ENCODE results near the gene DOLPP1.

The DOLPP1 gene

DNA sequence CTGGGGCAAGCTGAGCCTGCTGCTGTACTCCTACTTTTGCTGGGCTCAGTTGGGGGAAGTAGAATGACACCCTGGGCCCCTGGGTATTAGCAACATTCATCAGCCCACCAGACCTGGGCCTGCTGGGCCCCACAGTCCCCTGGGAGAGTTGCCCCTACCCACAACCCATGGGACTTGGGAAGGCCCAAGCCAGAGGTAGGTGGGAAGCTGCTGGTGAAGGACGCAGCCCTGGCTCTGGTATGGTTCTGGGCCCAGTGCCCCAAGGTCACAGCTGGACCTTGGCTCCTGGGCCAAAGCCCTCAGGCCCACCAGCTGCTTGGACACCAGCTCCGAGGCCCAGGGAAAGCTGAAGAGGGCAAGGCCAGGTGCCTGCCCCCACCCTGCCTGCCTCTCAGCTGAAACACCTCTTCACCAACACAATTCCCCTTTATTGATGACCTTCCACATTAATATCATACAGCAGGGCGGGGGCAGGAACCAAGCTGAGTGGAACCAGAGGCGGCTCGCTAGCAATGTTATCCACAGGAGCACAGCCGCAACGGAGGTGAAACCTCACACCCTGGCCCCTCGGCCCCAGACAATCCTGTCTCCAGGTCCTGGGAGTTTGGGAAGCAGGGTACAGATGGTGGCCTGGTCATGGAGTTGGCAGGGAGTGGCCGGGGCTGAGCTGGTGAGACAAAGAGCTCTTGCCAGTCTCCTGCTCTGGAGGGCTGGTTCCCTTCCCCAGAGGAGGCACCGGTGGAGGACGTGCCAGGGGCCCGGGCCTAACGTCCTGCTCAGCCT is 13.7 kb downstream of the DOLPP1 start:
- DNase-seq, result no peak
- TF ChIP-seq POLR2A (IDR thresholded peaks at IDR 0.05; ENCODE audit: low read length) (no peak), GATA1 (IDR thresholded peaks at IDR 0.05; ENCODE audit: low read depth, low read length) (no peak)

DNA sequence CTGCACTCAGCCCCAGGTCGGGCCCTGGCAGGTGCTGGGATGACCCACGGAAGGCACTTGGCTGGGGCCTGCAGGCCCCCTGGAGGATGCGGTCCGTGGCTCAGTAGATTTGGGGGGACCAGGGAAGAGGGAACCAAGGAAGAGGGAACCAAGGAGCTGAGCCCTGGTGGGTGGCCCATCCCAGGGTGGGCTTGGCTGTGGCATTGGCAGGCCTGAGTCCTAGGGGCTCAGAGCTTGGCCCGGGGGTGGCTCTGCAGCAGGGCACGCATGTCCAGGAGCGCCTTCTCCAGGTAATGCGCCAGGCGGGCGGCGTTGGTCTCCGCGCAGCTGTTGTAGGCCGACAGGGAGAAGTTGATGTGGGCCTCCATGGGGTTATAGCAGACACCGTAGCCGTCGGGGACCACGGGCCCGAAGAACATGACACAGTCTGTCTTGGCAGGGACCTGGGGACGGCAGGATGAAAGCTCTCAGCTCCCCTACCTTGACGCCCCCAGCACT is 14.3 kb downstream of the DOLPP1 start:
- DNase-seq, result no peak
- no peak for TF ChIP-seq GATA1 (IDR thresholded peaks at IDR 0.05; ENCODE audit: low read depth, low read length)
- no peak for TF ChIP-seq POLR2A (IDR thresholded peaks at IDR 0.05; ENCODE audit: low read length)

DNA sequence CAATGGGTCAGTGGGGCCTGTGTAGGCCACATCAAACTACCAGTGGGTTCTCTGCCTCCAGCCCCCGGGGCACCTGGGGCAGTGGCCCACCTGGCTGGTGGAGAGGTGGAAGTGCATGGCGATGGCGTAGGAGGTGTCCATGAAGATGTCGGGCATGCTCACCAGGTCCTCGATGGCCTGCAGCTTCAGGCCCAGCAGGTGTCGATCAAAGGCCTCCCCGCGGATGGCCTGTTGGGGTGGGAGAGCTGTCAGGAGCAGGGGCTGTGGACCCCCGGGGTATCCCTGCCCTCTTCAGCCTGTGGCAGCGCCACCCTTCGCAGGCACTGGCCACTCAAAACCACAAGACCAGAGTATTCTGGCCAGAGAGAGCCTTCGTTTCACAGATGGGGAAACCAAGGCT is 15.0 kb downstream of the DOLPP1 start:
- DNase-seq, result no peak
- TF ChIP-seq GATA1 (IDR thresholded peaks at IDR 0.05; ENCODE audit: low read depth, low read length) (no peak), POLR2A (IDR thresholded peaks at IDR 0.05; ENCODE audit: low read length) (no peak)

DNA sequence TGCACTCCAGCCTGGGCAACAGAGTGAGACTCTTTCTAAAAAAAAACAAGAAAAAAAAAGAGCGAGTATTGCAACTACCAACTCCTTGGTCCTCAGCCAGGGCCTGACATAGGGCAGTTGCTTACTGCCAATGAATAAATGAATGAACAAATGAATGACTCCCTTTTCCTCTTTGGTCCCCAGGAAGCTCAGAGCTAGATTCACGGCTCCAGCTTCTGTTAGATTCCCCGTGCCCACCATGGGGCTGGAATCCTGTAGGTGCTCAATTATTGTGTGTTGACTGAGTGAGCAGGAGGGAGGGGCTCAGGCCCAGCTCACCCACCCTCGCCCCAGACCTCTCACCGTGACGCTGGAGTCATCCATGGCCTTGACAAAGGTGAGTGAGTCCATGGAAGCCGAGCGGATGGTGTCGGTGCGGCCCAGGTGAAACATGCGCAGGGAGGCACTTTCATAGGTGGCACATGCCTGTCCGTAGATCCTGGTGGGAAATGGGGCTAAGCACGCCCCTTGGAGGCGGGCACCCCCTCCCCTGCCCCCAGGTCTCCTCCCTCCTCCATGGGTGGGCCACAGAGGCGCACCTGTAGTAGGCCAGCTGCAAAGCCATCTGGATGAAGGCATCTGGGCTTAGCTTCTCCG is 16.9 kb downstream of the DOLPP1 start:
- TF ChIP-seq GATA1 (IDR thresholded peaks at IDR 0.05; ENCODE audit: low read depth, low read length) (no peak), POLR2A (IDR thresholded peaks at IDR 0.05; ENCODE audit: low read length) (no peak)
- no peak for DNase-seq

DNA sequence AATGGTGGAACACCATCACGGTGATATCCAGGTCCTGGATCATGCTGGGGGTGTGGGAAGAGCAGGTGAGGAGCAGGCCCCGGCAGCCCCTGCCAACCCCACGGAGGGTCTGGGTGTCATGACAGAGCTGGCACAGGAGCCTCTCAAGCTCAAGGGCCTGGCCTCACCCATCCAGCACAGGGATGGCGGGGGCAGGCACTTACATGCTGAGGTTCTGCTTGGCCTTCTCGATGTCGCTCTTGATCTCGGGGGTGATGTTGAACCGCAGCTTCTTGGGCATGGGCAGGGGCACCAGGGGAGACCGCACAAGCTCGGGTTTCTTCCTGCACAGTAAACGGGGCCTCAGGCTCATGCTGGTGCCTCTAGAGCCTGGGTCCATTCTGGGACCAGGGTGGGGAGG is 17.4 kb downstream of the DOLPP1 start:
- TF ChIP-seq GATA1 (IDR thresholded peaks at IDR 0.05; ENCODE audit: low read depth, low read length), result no peak
- TF ChIP-seq POLR2A (IDR thresholded peaks at IDR 0.05; ENCODE audit: low read length), result no peak

DNA sequence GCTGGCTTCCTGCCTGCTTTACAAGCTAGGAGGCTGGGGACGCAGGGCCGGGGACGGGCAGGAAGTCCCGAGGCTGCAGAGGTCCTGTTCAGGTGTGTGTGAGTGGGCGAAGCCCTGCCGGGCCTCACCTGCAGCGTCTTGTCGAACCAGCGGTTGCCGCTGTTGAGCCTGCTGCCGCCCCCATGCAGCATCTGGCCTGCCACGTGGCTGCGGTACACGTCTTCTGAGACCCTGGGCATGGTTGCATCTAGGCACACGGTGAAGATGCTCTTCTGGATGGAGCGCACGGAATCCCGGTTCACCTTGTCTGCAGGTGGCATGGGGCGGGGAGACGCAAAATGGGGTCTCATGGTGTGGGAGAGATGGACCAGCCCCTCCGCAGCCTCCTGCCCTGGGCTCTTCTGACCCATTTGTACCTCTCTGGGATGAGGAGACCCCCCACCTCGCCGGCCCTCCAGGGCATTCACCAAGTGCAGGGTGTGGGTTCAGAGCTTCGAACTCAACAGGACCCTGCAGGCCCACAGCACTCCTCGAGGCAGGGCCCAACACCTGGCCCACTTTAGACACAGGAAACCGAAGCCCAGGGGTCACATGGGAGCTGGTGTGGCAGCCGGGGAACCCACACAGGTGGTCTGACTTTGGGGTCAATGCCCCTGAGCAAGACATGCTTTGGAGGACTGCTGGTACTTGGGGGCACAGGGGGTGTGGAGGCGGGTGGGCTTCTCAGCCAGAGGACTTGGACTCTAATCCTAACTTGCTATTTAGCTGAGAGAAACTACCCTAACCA is 19.7 kb downstream of the DOLPP1 start:
- no peak for TF ChIP-seq GATA1 (IDR thresholded peaks at IDR 0.05; ENCODE audit: low read depth, low read length)
- TF ChIP-seq POLR2A (IDR thresholded peaks at IDR 0.05; ENCODE audit: low read length), result peak; percentile 16
- no peak for DNase-seq

More for the DNA sequence above, 17.4 kb downstream of the DOLPP1 start:
- no peak for DNase-seq

DNA sequence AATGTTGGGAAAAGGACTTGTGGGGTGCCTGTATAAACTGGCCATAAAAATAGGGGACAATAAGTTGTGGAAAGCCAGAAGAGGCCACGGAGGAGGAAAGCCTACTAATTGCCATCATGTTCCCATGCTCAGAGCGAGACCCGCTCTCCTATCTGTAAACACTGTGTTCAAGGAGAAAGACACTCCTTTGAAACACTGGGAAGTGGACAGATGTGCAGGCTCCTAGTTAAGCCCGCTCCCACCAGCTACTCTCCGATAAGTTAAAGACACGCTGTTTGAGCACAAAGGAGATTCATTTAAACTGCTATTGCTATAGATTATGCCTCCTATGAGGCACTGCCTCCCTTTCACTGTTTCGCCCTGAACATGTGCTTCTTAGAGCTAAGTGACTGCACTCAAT is 20.4 kb downstream of the DOLPP1 start:
- TF ChIP-seq GATA1 (IDR thresholded peaks at IDR 0.05; ENCODE audit: low read depth, low read length) (no peak), POLR2A (IDR thresholded peaks at IDR 0.05; ENCODE audit: low read length) (no peak)
- DNase-seq, result no peak

DNA sequence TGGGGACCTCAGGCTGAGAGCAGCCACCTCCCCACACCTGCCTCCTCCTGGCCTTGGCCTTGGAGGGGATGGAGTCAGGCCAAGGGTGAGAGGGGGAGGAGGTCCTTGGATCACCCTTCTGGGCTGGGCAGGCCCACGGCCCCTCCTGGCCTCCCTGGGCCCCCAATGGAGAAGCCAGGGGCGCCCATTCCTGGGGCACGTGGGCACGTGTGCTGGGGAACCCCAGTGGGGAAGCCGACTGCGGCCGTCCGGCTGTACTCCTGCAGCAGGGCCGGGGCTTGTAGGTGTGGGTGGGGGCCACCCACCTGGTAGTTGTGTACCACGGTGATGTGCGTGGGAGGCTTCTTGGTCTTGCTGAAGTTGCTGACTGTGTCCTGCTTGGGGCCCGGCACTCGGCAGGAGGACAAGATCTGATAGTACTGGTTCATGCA is 21.2 kb downstream of the DOLPP1 start:
- TF ChIP-seq POLR2A (IDR thresholded peaks at IDR 0.05; ENCODE audit: low read length), result no peak
- no peak for TF ChIP-seq GATA1 (IDR thresholded peaks at IDR 0.05; ENCODE audit: low read depth, low read length)
- no peak for DNase-seq

DNA sequence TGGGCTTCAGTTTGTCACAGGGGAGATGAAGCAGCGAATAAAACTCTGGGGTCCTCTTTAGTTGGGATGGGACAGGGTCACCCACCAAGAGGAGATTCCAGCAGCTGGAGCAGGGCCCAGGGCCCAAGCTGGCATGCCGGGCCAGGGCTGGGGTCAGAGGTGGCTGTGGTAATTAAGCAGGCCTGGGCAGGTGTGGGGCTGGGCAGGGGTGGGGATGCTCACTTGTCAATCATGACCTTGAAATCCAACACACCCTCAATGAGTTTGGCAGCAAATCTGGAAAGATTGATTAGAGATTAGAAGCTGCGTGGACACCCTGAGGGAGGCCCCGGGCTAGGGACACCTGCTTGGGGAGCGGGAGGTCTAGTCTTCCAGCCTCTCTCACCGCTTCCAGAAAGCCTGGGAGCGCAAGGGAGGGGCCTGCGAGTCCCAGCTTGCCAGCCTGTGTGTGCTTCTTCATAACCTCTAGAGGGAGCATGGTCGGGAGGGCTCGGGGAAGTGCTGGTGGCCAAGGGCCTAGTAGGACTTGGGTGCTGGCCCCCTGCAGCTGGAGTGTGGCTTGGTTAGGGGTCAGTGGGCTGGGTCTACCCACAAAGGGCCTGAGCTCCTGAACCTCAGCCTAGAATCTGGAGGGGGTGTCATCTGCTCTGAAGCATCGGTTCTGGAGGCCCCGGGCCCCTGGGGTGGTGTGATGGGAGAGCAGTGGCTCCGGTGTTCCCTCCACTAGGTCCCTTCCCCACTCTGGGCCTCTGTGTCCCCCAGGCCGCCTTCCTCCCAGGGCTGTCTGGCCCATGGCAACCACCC is 22.1 kb downstream of the DOLPP1 start:
- TF ChIP-seq GATA1 (IDR thresholded peaks at IDR 0.05; ENCODE audit: low read depth, low read length), result no peak
- no peak for TF ChIP-seq POLR2A (IDR thresholded peaks at IDR 0.05; ENCODE audit: low read length)
- DNase-seq, result peak; percentile 65 to 68

DNA sequence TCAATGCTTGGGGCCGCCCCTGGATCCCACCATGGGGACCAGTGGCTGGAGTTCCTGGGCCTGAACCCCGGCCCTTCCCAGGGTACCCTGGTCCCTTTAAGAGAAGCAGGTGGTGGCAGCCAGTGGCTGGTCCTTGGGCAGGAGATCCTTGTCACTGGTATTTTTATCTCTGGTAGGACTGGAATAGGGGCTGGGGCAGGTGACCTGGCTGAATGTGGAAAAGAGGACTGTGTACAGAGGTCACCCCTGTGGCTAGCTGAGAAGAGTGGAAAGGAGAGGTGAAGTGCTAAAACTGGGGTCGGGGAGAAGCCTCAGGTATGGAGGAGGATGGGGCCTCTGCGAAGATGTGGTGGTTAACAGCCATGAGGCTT is 22.7 kb downstream of the DOLPP1 start:
- no peak for DNase-seq
- TF ChIP-seq GATA1 (IDR thresholded peaks at IDR 0.05; ENCODE audit: low read depth, low read length) (no peak), POLR2A (IDR thresholded peaks at IDR 0.05; ENCODE audit: low read length) (no peak)

DNA sequence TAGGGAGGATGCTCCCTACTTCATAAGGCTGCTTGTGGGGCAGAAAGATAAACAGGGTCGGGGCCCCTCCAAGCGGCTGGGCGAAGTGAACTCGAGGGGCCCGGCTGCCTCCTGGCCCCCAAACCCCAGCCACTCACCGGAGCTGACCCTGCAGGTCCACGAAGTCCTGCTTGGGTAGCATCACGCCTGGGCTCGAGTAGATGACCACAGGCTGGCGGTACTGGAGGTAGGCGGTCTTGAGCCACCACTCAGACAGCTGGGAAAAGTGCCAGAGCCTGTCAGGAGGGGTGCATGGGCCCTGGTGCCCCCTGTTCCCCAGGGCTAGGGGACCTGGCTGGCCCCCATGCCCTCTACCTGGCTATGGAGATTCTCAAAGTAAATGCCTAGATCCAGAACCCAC is 23.1 kb downstream of the DOLPP1 start:
- no peak for DNase-seq
- TF ChIP-seq GATA1 (IDR thresholded peaks at IDR 0.05; ENCODE audit: low read depth, low read length), result no peak
- no peak for TF ChIP-seq POLR2A (IDR thresholded peaks at IDR 0.05; ENCODE audit: low read length)

DNA sequence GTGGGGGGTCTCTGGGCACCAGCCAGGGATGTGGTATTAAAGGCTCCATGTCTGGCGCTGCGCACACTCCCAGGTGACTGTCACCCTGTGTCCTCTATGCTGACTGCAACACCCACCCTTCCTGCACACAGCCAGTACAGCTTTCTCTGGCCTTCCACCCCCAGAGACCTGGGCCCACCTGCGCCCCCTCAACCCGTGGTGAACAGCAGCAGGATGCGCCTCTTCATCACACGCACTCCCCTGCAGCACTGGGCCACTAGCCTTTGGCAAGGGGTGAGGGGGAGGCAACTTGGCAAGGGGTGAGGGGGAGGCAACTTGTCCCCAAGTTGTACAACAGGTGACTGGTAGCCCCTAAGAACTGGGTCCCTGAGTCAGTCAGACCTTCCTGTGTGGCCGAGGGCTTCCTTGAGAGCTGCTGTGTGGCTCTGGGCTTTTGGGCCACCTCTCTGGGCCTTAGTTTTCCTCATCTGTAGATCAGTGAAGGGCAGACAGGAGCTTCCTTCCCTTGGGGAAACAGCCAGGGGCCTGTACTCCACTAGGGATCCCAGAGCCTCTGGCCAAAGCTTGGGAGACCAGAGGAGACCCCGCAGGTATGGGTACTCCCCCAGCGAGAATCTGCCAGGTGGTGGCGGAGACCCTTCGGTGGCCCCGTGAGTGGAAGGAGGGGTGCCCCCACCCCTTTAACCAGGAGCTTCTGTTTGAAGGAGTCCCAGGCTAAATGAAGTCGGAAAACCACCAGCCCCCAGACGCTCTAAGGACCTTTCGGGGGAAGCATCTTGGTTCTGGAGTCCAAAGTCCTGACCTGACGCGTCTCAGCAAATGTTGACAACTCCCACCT is 25.2 kb downstream of the DOLPP1 start:
- no peak for TF ChIP-seq POLR2A (IDR thresholded peaks at IDR 0.05; ENCODE audit: low read length)
- TF ChIP-seq GATA1 (IDR thresholded peaks at IDR 0.05; ENCODE audit: low read depth, low read length), result no peak

DNA sequence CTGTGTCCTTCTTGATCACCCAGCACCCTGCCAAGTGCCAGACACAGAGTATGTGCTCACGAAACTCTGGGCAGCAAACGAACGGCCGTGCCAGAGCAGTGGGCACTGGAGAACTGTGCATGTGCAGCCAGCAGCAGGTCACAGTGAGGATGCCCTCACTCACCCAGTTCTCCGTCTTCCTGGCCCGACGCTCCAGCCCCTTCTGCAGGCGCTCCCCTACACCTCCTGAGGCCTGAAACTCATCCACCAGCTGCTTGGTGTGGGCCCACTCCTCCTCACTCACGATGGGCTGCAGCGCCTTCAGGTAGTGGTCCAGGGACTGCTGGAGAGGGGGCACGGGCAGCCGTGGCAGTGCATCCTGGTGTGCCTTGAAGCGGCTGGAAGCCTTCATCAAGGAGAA is 26.7 kb downstream of the DOLPP1 start:
- no peak for DNase-seq
- no peak for TF ChIP-seq POLR2A (IDR thresholded peaks at IDR 0.05; ENCODE audit: low read length)
- no peak for TF ChIP-seq GATA1 (IDR thresholded peaks at IDR 0.05; ENCODE audit: low read depth, low read length)

More for the DNA sequence above, 25.2 kb downstream of the DOLPP1 start:
- DNase-seq, result no peak
